Activated CD4-positive, alpha-beta memory T cell treated with anti-CD3 and anti-CD28 coated beads for 36 hours (primary cell): ENCODE results near the gene ACP2. TPM values are rescaled to one million over a fixed set of nuclear protein-coding genes. Genes with fewer than 3 reads are reported as not detected.

ENCODE experiments used
- CTCF ChIA-PET: fragments of 350-600 bp; sonication (Branson Sonifier 250); formaldehyde crosslinking; loops from one replicate; lab custom pipeline; 2021; ENCODE audit warnings: antibody characterized with exemption, inconsistent platforms; lab: Charles Lee
- POLR2A ChIA-PET: fragments of 350-600 bp; sonication (Branson Sonifier 250); formaldehyde crosslinking; loops from one replicate; lab custom pipeline; 2021; ENCODE audit warnings: antibody characterized with exemption; lab: Charles Lee
- DNase-seq: peaks from one replicate; pipeline ENCODE4 v3.0.0-alpha.2; 2020
- H3K27ac Mint-ChIP-seq: one replicate; pipeline ENCODE4 v1.8.0; 2021; ENCODE audit warnings: mixed read lengths
- H3K27me3 Mint-ChIP-seq: one replicate; pipeline ENCODE4 v1.8.0; 2021; ENCODE audit warnings: mixed read lengths
- H3K36me3 Mint-ChIP-seq: one replicate; pipeline ENCODE4 v1.8.0; 2021; ENCODE audit warnings: mixed read lengths
- H3K4me1 Mint-ChIP-seq: one replicate; pipeline ENCODE4 v1.8.0; 2021; ENCODE audit warnings: low read depth, mixed read lengths
- H3K4me3 Mint-ChIP-seq: one replicate; pipeline ENCODE4 v1.8.0; 2021; ENCODE audit warnings: mild to moderate bottlenecking, mixed read lengths
- H3K9me3 Mint-ChIP-seq: one replicate; pipeline ENCODE4 v1.8.0; 2021; ENCODE audit warnings: mixed read lengths
- intact Hi-C: fragments of 100-400 bp; cut with micrococcal nuclease; formaldehyde crosslinking; loops from one replicate; pipeline ENCODE4 v1.15.1; 2023
- total RNA-seq, 2 experiments: library from RNA; stranded (reverse); gene quantifications; one replicate each; pipeline ENCODE4 v1.2.3, GENCODE V29; 2021

The ACP2 gene
- total RNA-seq, 2 experiments from 2014 or later = 10.1 to 12.2 TPM

DNA sequence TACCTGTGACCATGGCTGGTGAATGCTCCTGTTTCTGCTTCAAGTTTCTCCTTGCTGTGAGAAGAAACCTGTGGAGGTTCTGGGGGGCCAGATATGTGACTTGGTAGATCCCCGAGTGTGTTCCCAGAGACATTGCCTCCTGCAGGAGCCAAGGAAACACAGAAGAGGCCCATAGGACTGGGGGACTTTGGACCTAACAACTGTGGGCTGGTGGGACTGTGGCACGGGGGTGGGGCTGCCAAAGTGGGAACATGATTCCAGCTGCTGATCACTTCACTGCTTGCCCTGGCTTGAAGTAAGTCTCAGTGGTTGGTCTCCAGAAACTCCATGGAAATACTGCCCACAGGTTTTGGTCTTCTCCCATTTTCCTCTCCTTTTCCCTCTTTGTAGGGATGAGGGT lies 5.0 kb upstream of the ACP2 start:
- Mint-ChIP-seq H3K36me3 (no peaks in the 10 kb centered on the region), H3K27ac (no peak overlapping the region), H3K4me3 (no peak overlapping the region), H3K9me3 (no peaks in the 10 kb centered on the region), H3K27me3 (no peaks in the 10 kb centered on the region), H3K4me1 (peaks cover 11% of the 10 kb centered on the region)
- no peak for DNase-seq
- ChIA-PET POLR2A (interaction anchor here (1.2 kb wide), 1 partner anchor 11 kb away, joined by 6 read pairs; no protein-coding TSS in a partner anchor), CTCF (no interaction called here)
- intact Hi-C loops = no loop called here

DNA sequence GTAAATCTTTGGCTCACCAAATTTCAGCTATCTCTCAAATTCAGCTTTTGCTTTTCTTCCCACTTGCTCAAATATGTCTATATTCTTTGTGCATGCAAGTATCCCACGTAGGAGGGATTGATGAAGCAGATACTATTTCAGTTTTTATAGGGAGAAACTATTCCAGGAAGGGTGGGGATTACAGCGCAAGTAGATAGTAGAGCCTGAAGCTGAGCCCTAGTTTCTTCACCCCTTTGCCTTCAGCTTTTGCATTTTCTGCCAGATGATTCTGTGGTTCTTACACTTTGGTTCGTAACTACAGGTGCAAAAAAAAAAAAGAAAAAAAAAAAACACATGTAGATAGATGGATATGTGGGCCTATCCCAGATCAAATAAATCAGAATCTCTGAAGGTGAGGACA lies 3.1 kb upstream of the ACP2 start:
- no peaks in the 10 kb centered on the region for H3K27me3 Mint-ChIP-seq
- ChIA-PET POLR2A (interaction anchor here (0.7 kb wide), 1 partner anchor 19 kb away, joined by 3 read pairs; no protein-coding TSS in a partner anchor), CTCF (interaction anchor here (0.7 kb wide), 1 partner anchor 39 kb away, joined by 4 read pairs; no protein-coding TSS in a partner anchor)
- no peak overlapping the region for H3K4me3 Mint-ChIP-seq
- peaks cover 4% of the 10 kb centered on the region for H3K36me3 Mint-ChIP-seq
- intact Hi-C loops = no loop called here
- H3K9me3 Mint-ChIP-seq = no peaks in the 10 kb centered on the region
- no peak for DNase-seq
- peaks cover 23% of the 10 kb centered on the region for H3K4me1 Mint-ChIP-seq
- H3K27ac Mint-ChIP-seq = no peak overlapping the region

- intact Hi-C loops = loop anchor here (2.0 to 5.0 kb wide), 2 partner anchors 72 to 517 kb away; partner anchors contain the start of genes ARFGAP2 and FNBP4
- ChIA-PET POLR2A (interaction anchor here (0.9 to 2.8 kb wide), 6 partner anchors 10 to 63 kb away, joined by 3 to 27 read pairs (median 6); partner anchors contain the start of genes DDB2 and PACSIN3), CTCF (interaction anchor here (0.7 to 3.8 kb wide), 8 partner anchors 10 to 163 kb away, joined by 3 to 34 read pairs (median 11); partner anchors contain the start of genes ARFGAP2 and DDB2)
- Mint-ChIP-seq H3K4me1 (peaks cover 20% of the 10 kb centered on the region), H3K9me3 (no peaks in the 10 kb centered on the region), H3K27ac (peak overlapping the region; percentile 95), H3K36me3 (peaks cover 12% of the 10 kb centered on the region), H3K27me3 (no peaks in the 10 kb centered on the region), H3K4me3 (peak overlapping the region; percentile 98)
- DNase-seq = no peak
Measured at GRCh38 chr11:47249378-47249715, 733 bp upstream of the ACP2 start.

GRCh38 chr11:47248304-47248663 lies 330 bp downstream of the ACP2 start:
- Mint-ChIP-seq H3K27ac (peak overlapping the region; percentile 95), H3K36me3 (peaks cover 13% of the 10 kb centered on the region), H3K4me3 (peak overlapping the region; percentile 98), H3K4me1 (peaks cover 20% of the 10 kb centered on the region), H3K27me3 (no peaks in the 10 kb centered on the region), H3K9me3 (no peaks in the 10 kb centered on the region)
- POLR2A ChIA-PET = interaction anchor here (0.9 to 2.8 kb wide), 13 partner anchors 9 to 548 kb away, joined by 3 to 27 read pairs (median 5); partner anchors contain the start of genes ARFGAP2, ARHGAP1, DDB2 and PSMC3
- no peak for DNase-seq
- intact Hi-C loops = loop anchor here (1.0 to 5.0 kb wide), 4 partner anchors 21 to 519 kb away; partner anchors contain the start of genes ARFGAP2, DDB2 and FNBP4
- CTCF ChIA-PET = interaction anchor here (0.9 to 3.8 kb wide), 11 partner anchors 9 to 164 kb away, joined by 3 to 34 read pairs (median 9); partner anchors contain the start of genes ARFGAP2, DDB2 and NR1H3

GRCh38 chr11:47247502-47247901 lies 1.1 kb downstream of the ACP2 start:
- intact Hi-C loops = loop anchor here (5.0 kb wide), 1 partner anchor 70 kb away; the partner anchor contains the start of gene ARFGAP2
- H3K4me3 Mint-ChIP-seq = peak overlapping the region; percentile 98
- DNase-seq = no peak
- H3K27me3 Mint-ChIP-seq = no peaks in the 10 kb centered on the region
- peaks cover 17% of the 10 kb centered on the region for H3K36me3 Mint-ChIP-seq
- ChIA-PET CTCF (interaction anchor here (1.6 to 3.8 kb wide), 7 partner anchors 11 to 164 kb away, joined by 3 to 34 read pairs (median 12); partner anchors contain the start of genes ARFGAP2 and DDB2), POLR2A (interaction anchor here (1.4 to 2.8 kb wide), 5 partner anchors 10 to 32 kb away, joined by 4 to 27 read pairs (median 5); partner anchors contain the start of gene DDB2)
- peaks cover 20% of the 10 kb centered on the region for H3K4me1 Mint-ChIP-seq
- no peaks in the 10 kb centered on the region for H3K9me3 Mint-ChIP-seq
- H3K27ac Mint-ChIP-seq = no peak overlapping the region

GRCh38 chr11:47245611-47246357 lies 2.8 kb downstream of the ACP2 start:
- H3K27ac Mint-ChIP-seq = no peak overlapping the region
- CTCF ChIA-PET = interaction anchor here (0.9 to 3.8 kb wide), 4 partner anchors 14 to 68 kb away, joined by 3 to 34 read pairs (median 16); partner anchors contain the start of genes ARFGAP2 and DDB2
- no peaks in the 10 kb centered on the region for H3K9me3 Mint-ChIP-seq
- H3K36me3 Mint-ChIP-seq = peaks cover 31% of the 10 kb centered on the region
- peaks cover 30% of the 10 kb centered on the region for H3K4me1 Mint-ChIP-seq
- POLR2A ChIA-PET = interaction anchor here (1.5 kb wide), 1 partner anchor 11 kb away, joined by 5 read pairs; no protein-coding TSS in a partner anchor
- no peak overlapping the region for H3K4me3 Mint-ChIP-seq
- DNase-seq = no peak
- intact Hi-C loops = loop anchor here (5.0 kb wide), 1 partner anchor 68 kb away; the partner anchor contains the start of gene ARFGAP2
- H3K27me3 Mint-ChIP-seq = no peaks in the 10 kb centered on the region

DNA sequence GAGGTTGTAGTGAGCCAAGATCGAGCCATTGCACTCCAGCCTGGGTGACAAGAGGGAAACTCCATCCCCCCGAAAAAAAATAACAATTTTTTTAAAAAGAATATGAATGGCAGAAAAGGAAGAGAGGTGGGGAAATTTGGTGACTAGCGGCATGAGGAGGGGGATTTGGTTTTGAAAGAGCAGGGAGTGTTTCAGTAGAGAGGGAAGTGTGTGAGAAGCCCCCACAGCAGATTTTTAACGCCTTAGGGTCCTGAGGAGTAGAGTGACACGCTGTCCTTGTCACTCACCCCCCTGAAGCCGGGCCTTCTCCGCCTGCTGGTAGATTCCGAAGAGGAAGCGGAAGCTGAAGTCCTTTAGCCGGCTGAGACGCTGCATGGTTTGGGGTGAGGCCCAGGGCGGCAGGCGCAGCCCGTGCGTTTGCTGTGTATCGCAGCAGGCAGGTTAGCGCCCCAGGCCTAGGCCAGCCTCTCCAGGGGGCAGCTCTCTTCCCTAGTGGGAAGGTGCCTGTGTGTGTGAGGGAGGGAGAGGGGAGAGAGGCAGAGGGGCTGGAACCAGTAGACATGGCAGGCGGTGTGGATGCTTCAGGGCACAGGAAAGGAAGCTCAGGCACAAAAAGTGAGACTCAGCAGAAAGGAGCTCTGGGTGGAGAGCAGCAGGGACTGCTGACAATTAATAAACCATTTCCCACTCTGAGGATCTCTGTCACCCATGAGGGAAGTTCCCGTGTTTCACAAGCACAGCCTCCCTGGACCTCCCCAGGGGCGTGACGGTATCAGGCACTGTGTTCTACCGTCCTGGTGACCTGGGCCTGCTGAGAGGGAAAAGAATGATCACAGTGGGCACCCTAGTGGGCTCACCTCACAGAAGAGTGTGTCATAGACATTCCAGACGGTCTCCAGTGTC lies 3.9 kb downstream of the ACP2 start:
- H3K27ac Mint-ChIP-seq = no peak overlapping the region
- no peak overlapping the region for H3K4me3 Mint-ChIP-seq
- ChIA-PET CTCF (no interaction called here), POLR2A (interaction anchor here (0.7 to 1.1 kb wide), 2 partner anchors 22 to 40 kb away, joined by 3 read pairs; no protein-coding TSS in a partner anchor)
- H3K27me3 Mint-ChIP-seq = no peaks in the 10 kb centered on the region
- DNase-seq = no peak
- intact Hi-C loops = loop anchor here (5.0 kb wide), 1 partner anchor 67 kb away; the partner anchor contains the start of gene ARFGAP2
- H3K36me3 Mint-ChIP-seq = peaks cover 41% of the 10 kb centered on the region
- no peaks in the 10 kb centered on the region for H3K9me3 Mint-ChIP-seq
- H3K4me1 Mint-ChIP-seq = peaks cover 27% of the 10 kb centered on the region

DNA sequence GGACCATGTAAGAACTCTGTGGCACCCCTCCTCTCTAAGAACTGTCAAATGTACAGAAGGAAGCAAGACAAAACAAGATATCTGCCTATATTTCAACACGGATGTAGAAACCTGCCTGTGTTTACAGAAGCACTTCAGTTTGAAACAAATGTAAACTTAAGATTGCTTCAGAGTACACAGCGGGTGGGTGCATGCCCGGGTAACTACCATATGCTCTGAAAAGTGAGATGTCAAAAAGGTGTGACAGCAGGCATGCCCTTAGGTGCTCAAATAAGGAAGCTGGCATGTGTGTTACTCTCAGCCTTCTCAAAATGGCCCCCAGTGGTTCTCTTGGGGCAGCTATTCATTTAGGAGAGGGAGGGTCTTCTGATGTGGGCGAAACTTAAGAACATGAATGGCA lies 5.2 kb downstream of the ACP2 start:
- DNase-seq = no peak
- CTCF ChIA-PET = no interaction called here
- Mint-ChIP-seq H3K4me3 (no peak overlapping the region), H3K27me3 (no peaks in the 10 kb centered on the region), H3K36me3 (peaks cover 52% of the 10 kb centered on the region), H3K4me1 (peaks cover 21% of the 10 kb centered on the region), H3K27ac (peak overlapping the region; percentile 53), H3K9me3 (no peaks in the 10 kb centered on the region)
- intact Hi-C loops = no loop called here
- POLR2A ChIA-PET = interaction anchor here (1.0 to 2.0 kb wide), 2 partner anchors 11 to 16 kb away, joined by 5 to 6 read pairs; no protein-coding TSS in a partner anchor

DNA sequence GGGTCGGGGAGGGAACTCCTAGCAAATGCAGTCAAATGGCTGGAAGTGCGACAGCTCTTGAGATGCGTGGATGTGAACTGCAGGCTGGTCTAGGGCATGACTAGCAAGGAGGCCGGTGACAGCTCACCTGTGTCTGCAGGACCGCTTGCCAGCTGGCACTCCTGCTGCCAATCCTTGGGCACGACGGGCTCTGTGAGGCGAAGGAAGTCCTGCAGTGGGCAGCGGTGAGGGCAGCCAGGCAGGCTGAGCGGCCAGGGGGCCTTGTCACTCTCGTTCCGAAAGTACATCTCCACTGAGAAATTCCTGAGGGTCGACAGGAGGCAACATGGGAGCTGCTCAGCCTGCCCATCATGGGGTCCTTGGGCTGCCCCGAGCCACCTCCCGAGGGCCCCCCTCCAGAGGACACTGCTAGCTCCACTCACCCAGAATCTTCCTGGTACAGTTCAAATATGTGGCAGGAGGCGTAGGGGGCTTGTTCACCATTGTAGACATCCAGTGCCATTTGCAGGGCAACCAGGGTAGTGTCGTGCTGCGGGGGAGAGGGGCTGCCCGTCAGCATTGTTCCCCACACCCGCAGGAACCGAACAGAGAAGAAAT lies 5.9 kb downstream of the ACP2 start:
- Mint-ChIP-seq H3K4me1 (peaks cover 17% of the 10 kb centered on the region), H3K27ac (peak overlapping the region; percentile 19), H3K27me3 (no peaks in the 10 kb centered on the region), H3K9me3 (no peaks in the 10 kb centered on the region), H3K36me3 (peaks cover 59% of the 10 kb centered on the region), H3K4me3 (no peak overlapping the region)
- intact Hi-C loops = no loop called here
- POLR2A ChIA-PET = interaction anchor here (1.0 to 2.0 kb wide), 3 partner anchors 11 to 27 kb away, joined by 5 to 6 read pairs (median 6); partner anchors contain the start of gene DDB2
- CTCF ChIA-PET = no interaction called here
- no peak for DNase-seq

GRCh38 chr11:47241841-47242301 lies 6.7 kb downstream of the ACP2 start:
- POLR2A ChIA-PET = interaction anchor here (1.1 to 2.0 kb wide), 3 partner anchors 12 to 28 kb away, joined by 3 to 6 read pairs (median 6); partner anchors contain the start of gene DDB2
- Mint-ChIP-seq H3K9me3 (no peaks in the 10 kb centered on the region), H3K27ac (peak overlapping the region; percentile 19), H3K27me3 (no peaks in the 10 kb centered on the region), H3K4me3 (no peak overlapping the region), H3K36me3 (peaks cover 61% of the 10 kb centered on the region), H3K4me1 (peaks cover 13% of the 10 kb centered on the region)
- CTCF ChIA-PET = no interaction called here
- intact Hi-C loops = no loop called here
- no peak for DNase-seq
